Fibroblast of lung (primary cell): ENCODE results near the gene STPG2. TPM values are rescaled to one million over a fixed set of nuclear protein-coding genes. Genes with fewer than 3 reads are reported as not detected.
A peak's percentile ranks its signal among the peaks of the same experiment; 100 is the strongest.
"Not testable (repeated sequence)": the region's sequence is repeated elsewhere in the genome, so short reads cannot be mapped to it uniquely, and the experiment has no call there.

Experiments used
- DNase-seq, 2 donors: peaks; one replicate each; pipeline versions ENCODE4 v3.0.0 to v3.0.0-alpha.2; 2010; ENCODE audit warnings: low read depth in 2 of 2
- H2AFZ ChIP-seq: 2 replicates; pipeline ENCODE4 v1.5.1; 2012; ENCODE audit warnings: low read length, control low read depth, inconsistent platforms
- H3K27ac ChIP-seq: 2 replicates; pipeline ENCODE4 v1.5.1; 2011; ENCODE audit warnings: low read length, control low read depth; ENCODE audit not compliant: insufficient read depth
- H3K27me3 ChIP-seq: 2 replicates; pipeline ENCODE4 v1.5.1; 2011; ENCODE audit warnings: mild to moderate bottlenecking, low read length; ENCODE audit not compliant: control insufficient read depth, insufficient read depth
- H3K36me3 ChIP-seq: 2 replicates; pipeline ENCODE4 v1.5.1; 2011; ENCODE audit warnings: low read length; ENCODE audit not compliant: control insufficient read depth, insufficient read depth
- H3K4me1 ChIP-seq: 2 replicates; pipeline ENCODE4 v1.5.1; 2011; ENCODE audit warnings: low read length; ENCODE audit not compliant: control insufficient read depth, insufficient read depth; ENCODE audit errors: extremely low read depth
- H3K4me2 ChIP-seq: 2 replicates; pipeline ENCODE4 v1.5.1; 2011; ENCODE audit warnings: low read length, control low read depth; ENCODE audit not compliant: insufficient read depth; ENCODE audit errors: extremely low read depth
- H3K4me3 ChIP-seq, 4 experiments: fragments of 200-600 bp in 1 of 4; sonication (generic) in 1 of 4; replicated peaks in 1 of 4; 2 replicates each; pipeline ENCODE4 v1.5.1; 2011 to 2016; ENCODE audit warnings: low read length in 4 of 4, low read depth in 3 of 4, mild to moderate bottlenecking in 3 of 4, control low read depth in 2 of 4, inconsistent platforms in 1 of 4, mixed read lengths in 1 of 4; ENCODE audit not compliant: insufficient read depth in 1 of 4; ENCODE audit errors: control extremely low read depth in 1 of 4
- H3K79me2 ChIP-seq: 2 replicates; pipeline ENCODE4 v1.5.1; 2012; ENCODE audit warnings: mild to moderate bottlenecking, low read length, inconsistent platforms; ENCODE audit not compliant: control insufficient read depth, insufficient read depth
- H3K9ac ChIP-seq: 2 replicates; pipeline ENCODE4 v1.5.1; 2011; ENCODE audit warnings: mild to moderate bottlenecking, low read length, control low read depth; ENCODE audit not compliant: insufficient read depth
- H3K9me3 ChIP-seq: 2 replicates; pipeline ENCODE4 v1.5.1; 2012; ENCODE audit warnings: low read depth, low read length; ENCODE audit not compliant: control insufficient read depth, insufficient read depth
- H4K20me1 ChIP-seq: 2 replicates; pipeline ENCODE4 v1.5.1; 2011; ENCODE audit warnings: low read length; ENCODE audit not compliant: control insufficient read depth, insufficient read depth; ENCODE audit errors: extremely low read depth
- CTCF ChIP-seq, 2 donors: IDR thresholded peaks in 1 of 2; conservative IDR thresholded peaks in 1 of 2; 1 replicate in 1 of 2; 2 replicates in 1 of 2; pipeline ENCODE4 v1.5.1; 2011 to 2012; ENCODE audit warnings: low read length in 2 of 2, control low read depth in 1 of 2, inconsistent platforms in 1 of 2, low read depth in 1 of 2, mild to moderate bottlenecking in 1 of 2
- EZH2 ChIP-seq: IDR thresholded peaks from 2 replicates; pipeline ENCODE4 v1.5.1; 2012; ENCODE audit warnings: low read length, control low read depth, mild to moderate bottlenecking; ENCODE audit errors: missing control alignments
- polyA plus RNA-seq, 2 donors: library from polyadenylated mRNA; depleted of rRNA in 1 of 2; stranded (reverse) in 1 of 2; unstranded in 1 of 2; fragments of >200 nt; gene quantifications; 2 replicates each; pipeline ENCODE4 v1.2.1, GENCODE V29; 2011 to 2012; ENCODE audit warnings: missing spikeins in 1 of 2
- total RNA-seq: library from RNA; depleted of rRNA; stranded (reverse); fragments of >200 nt; gene quantifications from 2 replicates; pipeline ENCODE4 v1.2.1, GENCODE V29; 2014

STPG2 gene
- total and polyA plus RNA-seq, 2 donors (not counting 1 experiment from before 2014, with no cell fraction given) = 0.17 TPM; not detected in 1

GRCh38 chr4:97577004-97577403, 566.3 kb downstream of the STPG2 start:
- Histone ChIP-seq H3K36me3 (no peaks in the 10 kb centered on the region), H2AFZ (no peak overlapping the region), H3K9ac (no peak overlapping the region), H4K20me1 (no peaks in the 10 kb centered on the region), H3K4me3 (no peak overlapping the region), H3K4me2 (no peak overlapping the region), H3K27me3 (no peaks in the 10 kb centered on the region), H3K4me1 (no peaks in the 10 kb centered on the region), H3K79me2 (no peaks in the 10 kb centered on the region), H3K27ac (no peak overlapping the region), H3K9me3 (no peaks in the 10 kb centered on the region)
- TF ChIP-seq EZH2 (no peak), CTCF (conservative IDR thresholded peaks at IDR 0.05 in 1 of 2, IDR thresholded peaks at IDR 0.05 in 1 of 2; ENCODE audit: low read depth in 1 of 2, low read length in 2 of 2) (no peak)
- peak in 1 of 2 donors; percentile 44 for DNase-seq

GRCh38 chr4:97560009-97560408, 583.3 kb downstream of the STPG2 start:
- H3K27me3 ChIP-seq = no peaks in the 10 kb centered on the region
- TF ChIP-seq EZH2 = no peak
- TF ChIP-seq CTCF (conservative IDR thresholded peaks at IDR 0.05 in 1 of 2, IDR thresholded peaks at IDR 0.05 in 1 of 2; ENCODE audit: low read depth in 1 of 2, low read length in 2 of 2) = no peak
- no peaks in the 10 kb centered on the region for H4K20me1 ChIP-seq
- no peaks in the 10 kb centered on the region for H3K4me1 ChIP-seq
- H3K4me2 ChIP-seq = no peak overlapping the region
- DNase-seq = no peak
- H2AFZ ChIP-seq = no peak overlapping the region
- no peak overlapping the region for H3K27ac ChIP-seq
- H3K79me2 ChIP-seq = no peaks in the 10 kb centered on the region
- H3K9me3 ChIP-seq = no peaks in the 10 kb centered on the region
- no peak overlapping the region for H3K4me3 ChIP-seq
- no peaks in the 10 kb centered on the region for H3K36me3 ChIP-seq
- no peak overlapping the region for H3K9ac ChIP-seq

GRCh38 chr4:97558204-97558778, 585.0 kb downstream of the STPG2 start:
- no peak overlapping the region for H3K4me2 ChIP-seq
- no peaks in the 10 kb centered on the region for H3K4me1 ChIP-seq
- no peak overlapping the region for H2AFZ ChIP-seq
- H3K27me3 ChIP-seq = no peaks in the 10 kb centered on the region
- H3K36me3 ChIP-seq = no peaks in the 10 kb centered on the region
- no peak for DNase-seq
- no peaks in the 10 kb centered on the region for H3K9me3 ChIP-seq
- no peaks in the 10 kb centered on the region for H3K79me2 ChIP-seq
- no peaks in the 10 kb centered on the region for H4K20me1 ChIP-seq
- TF ChIP-seq CTCF (conservative IDR thresholded peaks at IDR 0.05 in 1 of 2, IDR thresholded peaks at IDR 0.05 in 1 of 2; ENCODE audit: low read depth in 1 of 2, low read length in 2 of 2) (no peak), EZH2 (no peak)
- H3K4me3 ChIP-seq = no peak overlapping the region
- H3K9ac ChIP-seq = no peak overlapping the region
- no peak overlapping the region for H3K27ac ChIP-seq

- H3K79me2 ChIP-seq, H4K20me1 ChIP-seq, H3K4me2 ChIP-seq: not testable (repeated sequence)
These were observed 592.6 kb downstream of the STPG2 start for GRCh38 chr4:97550637-97551036.

More at GRCh38 chr4:97550637-97551036, 592.6 kb downstream of the STPG2 start:
- DNase-seq, H3K27ac ChIP-seq, H3K36me3 ChIP-seq, H3K9ac ChIP-seq, H2AFZ ChIP-seq, H3K4me3 ChIP-seq, H3K27me3 ChIP-seq, H3K4me1 ChIP-seq, H3K9me3 ChIP-seq: not testable (repeated sequence)
